H1 (cell line): ENCODE measurements around the gene CGREF1. TPM values are rescaled to one million over a fixed set of nuclear protein-coding genes. Genes with fewer than 3 reads are reported as not detected.

Experiments used
- CTCF ChIA-PET: fragments of 300-600 bp; sonication (Branson Sonifier 250); formaldehyde crosslinking; loops from one replicate; lab custom pipeline; 2021; ENCODE audit not compliant: partially characterized antibody; lab: Charles Lee
- POLR2A ChIA-PET: fragments of 300-600 bp; sonication (Branson Sonifier 250); formaldehyde crosslinking; loops from one replicate; lab custom pipeline; 2021; ENCODE audit warnings: inconsistent platforms; ENCODE audit not compliant: partially characterized antibody; lab: Charles Lee
- DNase-seq, 2 experiments: peaks; one replicate each; pipeline versions ENCODE4 v3.0.0 to v3.0.0-alpha.2; 2010 to 2022; ENCODE audit warnings: low spot score in 2 of 2, low read depth in 1 of 2, mixed read lengths in 1 of 2
- FAIRE-seq: peaks from 2 replicates; lab custom pipeline; 2011; peaks lifted over from hg19 to GRCh38; lab: Jason Lieb, UNC
- H2AFZ ChIP-seq: 2 replicates; pipeline ENCODE4 v1.8.1; 2012; ENCODE audit warnings: low read length, inconsistent platforms
- H2AK5ac ChIP-seq: 2 replicates; pipeline ENCODE4 v1.6.1; 2013; ENCODE audit warnings: low read depth, low read length
- H2BK120ac ChIP-seq: replicated peaks from 2 replicates; pipeline ENCODE3; 2013; ENCODE audit warnings: low read depth, low read length, inconsistent platforms
- H2BK12ac ChIP-seq: 2 replicates; pipeline ENCODE4 v1.6.1; 2013; ENCODE audit warnings: low read depth, low read length
- H2BK15ac ChIP-seq: 2 replicates; pipeline ENCODE4 v1.6.1; 2013; ENCODE audit warnings: low read length
- H2BK20ac ChIP-seq: 2 replicates; pipeline ENCODE4 v1.6.1; 2013; ENCODE audit warnings: low read length
- H2BK5ac ChIP-seq: 2 replicates; pipeline ENCODE4 v1.6.1; 2013; ENCODE audit warnings: low read depth, low read length
- H3K14ac ChIP-seq: 2 replicates; pipeline ENCODE4 v1.6.1; 2013; ENCODE audit warnings: inconsistent platforms; ENCODE audit not compliant: insufficient read length
- H3K18ac ChIP-seq: 2 replicates; pipeline ENCODE4 v1.6.1; 2013; ENCODE audit warnings: low read length; ENCODE audit errors: extremely low read depth
- H3K23ac ChIP-seq: 2 replicates; pipeline ENCODE4 v1.6.1; 2013; ENCODE audit warnings: inconsistent platforms; ENCODE audit not compliant: insufficient read length
- H3K23me2 ChIP-seq: 2 replicates; pipeline ENCODE4 v1.6.1; 2013; ENCODE audit warnings: low read depth, low read length
- H3K27ac ChIP-seq: 2 replicates; pipeline ENCODE4 v1.6.1; 2011; ENCODE audit warnings: low read depth, low read length, inconsistent platforms
- H3K27me3 ChIP-seq, 4 experiments: replicated peaks in 1 of 4; 1 replicate in 1 of 4; 2 replicates in 3 of 4; pipeline versions ENCODE4 v1.6.1 to v1.8.1; 2011 to 2013; ENCODE audit warnings: low read length in 3 of 4, mild to moderate bottlenecking in 3 of 4, inconsistent platforms in 2 of 4, mixed read lengths in 2 of 4, moderate library complexity in 1 of 4; ENCODE audit not compliant: control insufficient read depth in 3 of 4, insufficient read depth in 3 of 4; ENCODE audit errors: extremely low read depth in 1 of 4
- H3K36me3 ChIP-seq, 4 experiments: 2 replicates each; pipeline versions ENCODE4 v1.6.1 to v1.8.1; 2011 to 2013; ENCODE audit warnings: mild to moderate bottlenecking in 4 of 4, low read length in 3 of 4, moderate library complexity in 2 of 4, control low read depth in 1 of 4, inconsistent platforms in 1 of 4; ENCODE audit not compliant: insufficient read depth in 4 of 4, control insufficient read depth in 2 of 4
- H3K4ac ChIP-seq: replicated peaks from 2 replicates; pipeline ENCODE3; 2013; ENCODE audit warnings: low read length, low read depth, mixed read lengths, inconsistent platforms; ENCODE audit not compliant: insufficient read length
- H3K4me1 ChIP-seq, 4 experiments: replicated peaks in 1 of 4; 1 replicate in 1 of 4; 2 replicates in 3 of 4; pipeline versions ENCODE4 v1.6.1 to v1.8.1; 2011 to 2013; ENCODE audit warnings: low read length in 3 of 4, inconsistent platforms in 2 of 4, mixed read lengths in 1 of 4; ENCODE audit not compliant: insufficient read depth in 4 of 4, control insufficient read depth in 3 of 4
- H3K4me2 ChIP-seq, 2 experiments: 2 replicates each; pipeline versions ENCODE4 v1.6.1 to v1.8.1; 2011 to 2013; ENCODE audit warnings: low read depth in 2 of 2, low read length in 2 of 2, control low read depth in 1 of 2, inconsistent platforms in 1 of 2, mild to moderate bottlenecking in 1 of 2; ENCODE audit not compliant: insufficient read depth in 1 of 2
- H3K4me3 ChIP-seq, 4 experiments: fragments of 200-600, 300-600 bp in 1 of 4; sonication (generic), shearing (Covaris generic), sonication (Bioruptor Twin) in 1 of 4; 2 replicates each; pipeline versions ENCODE4 v1.5.1 to v1.8.1; 2011 to 2016; ENCODE audit warnings: low read length in 4 of 4, low read depth in 3 of 4, control low read depth in 2 of 4, inconsistent platforms in 2 of 4, mild to moderate bottlenecking in 2 of 4, mixed read lengths in 1 of 4, moderate library complexity in 1 of 4; ENCODE audit not compliant: insufficient read depth in 2 of 4; ENCODE audit errors: extremely low read depth in 1 of 4
- H3K56ac ChIP-seq: replicated peaks from 2 replicates; pipeline ENCODE3; 2013; ENCODE audit warnings: low read depth, mild to moderate bottlenecking, mixed read lengths, low read length, inconsistent platforms; ENCODE audit not compliant: insufficient read length
- H3K79me1 ChIP-seq: 2 replicates; pipeline ENCODE4 v1.6.1; 2013; ENCODE audit warnings: low read depth, low read length, control low read depth
- H3K79me2 ChIP-seq, 2 experiments: 2 replicates each; pipeline versions ENCODE4 v1.6.1 to v1.8.1; 2012 to 2013; ENCODE audit warnings: low read length in 2 of 2, mild to moderate bottlenecking in 2 of 2, inconsistent platforms in 1 of 2; ENCODE audit not compliant: insufficient read depth in 2 of 2, control insufficient read depth in 1 of 2
- H3K9ac ChIP-seq, 4 experiments: replicated peaks in 1 of 4; 1 replicate in 1 of 4; 2 replicates in 3 of 4; pipeline versions ENCODE4 v1.6.1 to v1.8.1; 2011 to 2013; ENCODE audit warnings: low read depth in 3 of 4, low read length in 3 of 4, control low read depth in 2 of 4, mild to moderate bottlenecking in 2 of 4, moderate library complexity in 2 of 4, inconsistent platforms in 1 of 4; ENCODE audit errors: extremely low read depth in 1 of 4
- H3K9me3 ChIP-seq, 2 experiments: 2 replicates each; pipeline versions ENCODE4 v1.6.1 to v1.8.1; 2012 to 2013; ENCODE audit warnings: mild to moderate bottlenecking in 2 of 2, moderate library complexity in 2 of 2, control low read depth in 1 of 2, inconsistent platforms in 1 of 2, low read depth in 1 of 2, low read length in 1 of 2, mixed read lengths in 1 of 2; ENCODE audit not compliant: insufficient read depth in 2 of 2
- H4K20me1 ChIP-seq, 2 experiments: replicated peaks in 1 of 2; 2 replicates each; pipeline versions ENCODE3 to v1.8.1; 2011 to 2013; ENCODE audit warnings: inconsistent platforms in 2 of 2, low read length in 2 of 2, mild to moderate bottlenecking in 1 of 2; ENCODE audit not compliant: insufficient read depth in 2 of 2, control insufficient read depth in 1 of 2
- H4K5ac ChIP-seq: 2 replicates; pipeline ENCODE4 v1.6.1; 2013; ENCODE audit warnings: low read length, low read depth, mixed read lengths, inconsistent platforms; ENCODE audit not compliant: insufficient read length
- H4K8ac ChIP-seq: 2 replicates; pipeline ENCODE4 v1.8.0; 2013; ENCODE audit warnings: mild to moderate bottlenecking, moderate library complexity, low read length, inconsistent platforms; ENCODE audit not compliant: insufficient read depth; ENCODE audit errors: extremely low read depth
- H4K91ac ChIP-seq: replicated peaks from 2 replicates; pipeline ENCODE3; 2013; ENCODE audit warnings: low read length, mixed read lengths, inconsistent platforms; ENCODE audit not compliant: insufficient read length
- CHD2 ChIP-seq: IDR thresholded peaks from 2 replicates; pipeline ENCODE4 v1.6.1; 2012; ENCODE audit warnings: low read length, improper control_type of control experiment
- EGR1 ChIP-seq: IDR thresholded peaks from 2 replicates; pipeline ENCODE4 v1.6.1; 2011; ENCODE audit warnings: low read depth, low read length, borderline replicate concordance
- EZH2 ChIP-seq: fragments of 200-600 bp; sonication (generic); IDR thresholded peaks from 2 replicates; pipeline ENCODE4 v1.7.1; 2012; ENCODE audit warnings: low read depth, mild to moderate bottlenecking, moderate library complexity, low read length, inconsistent platforms; ENCODE audit not compliant: severe bottlenecking
- GABPA ChIP-seq: IDR thresholded peaks from 2 replicates; pipeline ENCODE4 v1.6.1; 2011; ENCODE audit warnings: mild to moderate bottlenecking, low read length, moderate library complexity, borderline replicate concordance; ENCODE audit not compliant: insufficient read depth
- HDAC2 ChIP-seq, 2 experiments: fragments of 300-600 bp in 1 of 2; sonication (generic) in 1 of 2; IDR thresholded peaks; 2 replicates each; pipeline ENCODE4 v1.6.1; 2011 to 2012; ENCODE audit warnings: low read depth in 2 of 2, low read length in 2 of 2, mild to moderate bottlenecking in 2 of 2, moderate library complexity in 2 of 2, borderline replicate concordance in 1 of 2, inconsistent platforms in 1 of 2
- SP1 ChIP-seq: IDR thresholded peaks from 2 replicates; pipeline ENCODE4 v1.6.1; 2011; ENCODE audit warnings: low read depth, low read length
- TEAD4 ChIP-seq: IDR thresholded peaks from 2 replicates; pipeline ENCODE4 v1.6.1; 2012; ENCODE audit warnings: low read depth, low read length, inconsistent platforms, mixed read lengths
- WGBS, 2 experiments: shearing (Covaris generic) in 1 of 2; methylation state at CpG; one replicate each; pipeline versions ENCODE4 v1.1.6 to v1.1.7; 2013 to 2015; ENCODE audit warnings: low lambda C conversion rate in 2 of 2, mixed read lengths in 2 of 2, inconsistent platforms in 1 of 2, low coverage in 1 of 2, missing lambda C conversion rate in 1 of 2; ENCODE audit not compliant: insufficient replicate concordance in 2 of 2, insufficient coverage in 1 of 2, insufficient read length in 1 of 2; ENCODE audit errors: extremely low coverage in 1 of 2, missing lambda C conversion rate in 1 of 2; 5-methylcytosine and 5-hydroxymethylcytosine counted together
- polyA plus RNA-seq, 7 experiments: library from polyadenylated mRNA; depleted of rRNA in 3 of 7; stranded (reverse) in 5 of 7; unstranded in 2 of 7; fragments of >200 nt in 5 of 7; fragments of 200-250 nt in 2 of 7; gene quantifications; 1 replicate in 5 of 7; 2 replicates in 1 of 7; 4 replicates in 1 of 7; pipeline versions ENCODE4 v1.2.1 to v1.2.3, GENCODE V29; 2011 to 2013; ENCODE audit warnings: missing spikeins in 2 of 7, mixed read lengths in 2 of 7
- total RNA-seq: library from RNA; stranded (reverse); fragmentation: NEBNext Ultra II Directional; extraction: Animal tissue kit (Norgen Biotek cat#: 25700); gene quantifications from 2 replicates; pipeline ENCODE4 v1.2.1, GENCODE V29; 2021
- TF ChIP-seq, protein P1 (sequence below), 3 experiments: IDR thresholded peaks; 1 replicate in 2 of 3; 2 replicates in 1 of 3; pipeline versions ENCODE4 v1.5.1 to v1.6.1; 2011; ENCODE audit warnings: low read length in 3 of 3, mild to moderate bottlenecking in 3 of 3, inconsistent platforms in 2 of 3, low read depth in 1 of 3, moderate library complexity in 1 of 3; ENCODE audit not compliant: insufficient read depth in 1 of 3; ENCODE audit errors: control extremely low read depth in 1 of 3

CGREF1 gene
- total and polyA plus RNA-seq, 2 of the 8 experiments (the other 6 are each of a cell fraction or from before 2014, with no cell fraction given): 2.5 to 3.4 TPM

GRCh38 chr2:27091746-27092695 is 26.9 kb downstream of the CGREF1 start:
- Histone ChIP-seq H3K4me2 (no peak overlapping the region), H4K20me1 (peaks cover 1 to 6% of the 10 kb centered on the region in 2 experiments), H3K36me3 (no peaks in the 10 kb centered on the region), H4K8ac (no peak overlapping the region), H3K4ac (no peak overlapping the region), H3K56ac (no peak overlapping the region), H4K5ac (no peak overlapping the region), H2BK15ac (no peak overlapping the region), H3K4me1 (peaks cover 0 to 8% (median 5%) of the 10 kb centered on the region in 4 experiments; a peak in 3 of 7 replicates), H2BK5ac (no peak overlapping the region), H2AK5ac (no peak overlapping the region), H3K4me3 (no peak overlapping the region), H3K14ac (no peak overlapping the region), H3K23ac (no peak overlapping the region), H3K27ac (no peak overlapping the region), H3K79me2 (no peaks in the 10 kb centered on the region), H2BK20ac (no peak overlapping the region), H4K91ac (no peak overlapping the region), H3K23me2 (peaks cover 1% of the 10 kb centered on the region; the same call in 1 of the 2 replicates), H2AFZ (no peak overlapping the region), H3K79me1 (no peaks in the 10 kb centered on the region; the same call in 1 of the 2 replicates), H2BK12ac (no peak overlapping the region), H2BK120ac (no peak overlapping the region), H3K9ac (no peak overlapping the region), H3K27me3 (no peaks in the 10 kb centered on the region), H3K9me3 (no peaks in the 10 kb centered on the region), H3K18ac (no peak overlapping the region)
- no peak for DNase-seq
- ChIA-PET CTCF (interaction anchor here (0.6 to 16.5 kb wide), 10 partner anchors 8 to 277 kb away, joined by 3 to 160 read pairs (median 4); partner anchors contain the start of gene AGBL5), POLR2A (interaction anchor here (1.1 to 1.4 kb wide), 2 partner anchors 130 to 155 kb away, joined by 3 to 4 read pairs; no protein-coding TSS in a partner anchor)
- 87% methylated on average over 18 of the region's 25 CpGs; no CpG with 5 or more reads in 1 of the 2 experiments for WGBS, 2 experiments
- FAIRE-seq: no peak
- TF ChIP-seq CHD2: no peak
- no peak for TF ChIP-seq GABPA
- no peak for TF ChIP-seq EZH2
- TF ChIP-seq HDAC2 (IDR thresholded peaks at IDR 0.05; ENCODE audit: borderline replicate concordance in 1 of 2, low read depth in 2 of 2, low read length in 2 of 2): no peak
- TF ChIP-seq EGR1: no peak
- TF ChIP-seq, protein P1, sequence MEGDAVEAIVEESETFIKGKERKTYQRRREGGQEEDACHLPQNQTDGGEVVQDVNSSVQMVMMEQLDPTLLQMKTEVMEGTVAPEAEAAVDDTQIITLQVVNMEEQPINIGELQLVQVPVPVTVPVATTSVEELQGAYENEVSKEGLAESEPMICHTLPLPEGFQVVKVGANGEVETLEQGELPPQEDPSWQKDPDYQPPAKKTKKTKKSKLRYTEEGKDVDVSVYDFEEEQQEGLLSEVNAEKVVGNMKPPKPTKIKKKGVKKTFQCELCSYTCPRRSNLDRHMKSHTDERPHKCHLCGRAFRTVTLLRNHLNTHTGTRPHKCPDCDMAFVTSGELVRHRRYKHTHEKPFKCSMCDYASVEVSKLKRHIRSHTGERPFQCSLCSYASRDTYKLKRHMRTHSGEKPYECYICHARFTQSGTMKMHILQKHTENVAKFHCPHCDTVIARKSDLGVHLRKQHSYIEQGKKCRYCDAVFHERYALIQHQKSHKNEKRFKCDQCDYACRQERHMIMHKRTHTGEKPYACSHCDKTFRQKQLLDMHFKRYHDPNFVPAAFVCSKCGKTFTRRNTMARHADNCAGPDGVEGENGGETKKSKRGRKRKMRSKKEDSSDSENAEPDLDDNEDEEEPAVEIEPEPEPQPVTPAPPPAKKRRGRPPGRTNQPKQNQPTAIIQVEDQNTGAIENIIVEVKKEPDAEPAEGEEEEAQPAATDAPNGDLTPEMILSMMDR (IDR thresholded peaks at IDR 0.05; ENCODE audit: control extremely low read depth in 1 of 3, insufficient read depth in 1 of 3, low read depth in 1 of 3, low read length in 3 of 3): no peak
- no peak for TF ChIP-seq SP1
- TF ChIP-seq TEAD4: no peak
